ENCODE data around the gene USP26.

- TF ChIP-seq EZH2phosphoT487 (IDR thresholded peaks at IDR 0.05; ENCODE audit: borderline replicate concordance, low read length) (no peak), CTCF (conservative IDR thresholded peaks at IDR 0.05; ENCODE audit: low read depth, low read length) (no peak)
Observed at GRCh38 chrX:132983496-132983895, 113.4 kb downstream of the USP26 start.
